NCI-H2171 treated with DMSO at 0.1 percent for 48 hours (cell line): ENCODE measurements around the gene GRN.

Experiments
- DNase-seq: peaks from one replicate; lab custom pipeline; 2025; lab: John Stamatoyannopoulos, UW

Gene GRN

GRCh38 chr17:44344939-44345453 is at the start of gene GRN:
Gene GRN (plus strand): TSS chr17:44345302. CDS start chr17:44349165, 3,863 bp downstream.
- DNase-seq, result peak; percentile 99

- no peak for DNase-seq
Observed at GRCh38 chr17:44297975-44298374, 47.1 kb upstream of the GRN start.

DNA sequence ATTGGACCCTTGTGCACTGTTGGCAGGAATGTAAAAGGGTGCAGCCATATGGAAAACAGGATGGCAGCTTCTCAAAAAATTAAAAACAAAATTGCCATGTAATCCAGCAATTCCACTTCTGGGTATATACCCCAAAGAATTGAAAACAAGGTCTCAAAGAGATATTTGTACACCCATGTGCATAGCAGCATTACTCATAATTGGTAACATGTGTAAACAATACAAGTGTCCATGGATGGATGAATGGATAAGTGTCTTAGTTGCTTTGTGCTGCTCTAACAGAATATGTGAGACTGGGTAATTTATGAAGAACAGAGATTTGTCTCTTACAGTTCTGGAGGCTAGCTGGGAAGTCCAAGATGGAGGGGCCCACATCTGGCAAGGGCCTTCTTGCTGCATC is 40.5 kb upstream of the GRN start:
- peak; percentile 71 for DNase-seq

DNA sequence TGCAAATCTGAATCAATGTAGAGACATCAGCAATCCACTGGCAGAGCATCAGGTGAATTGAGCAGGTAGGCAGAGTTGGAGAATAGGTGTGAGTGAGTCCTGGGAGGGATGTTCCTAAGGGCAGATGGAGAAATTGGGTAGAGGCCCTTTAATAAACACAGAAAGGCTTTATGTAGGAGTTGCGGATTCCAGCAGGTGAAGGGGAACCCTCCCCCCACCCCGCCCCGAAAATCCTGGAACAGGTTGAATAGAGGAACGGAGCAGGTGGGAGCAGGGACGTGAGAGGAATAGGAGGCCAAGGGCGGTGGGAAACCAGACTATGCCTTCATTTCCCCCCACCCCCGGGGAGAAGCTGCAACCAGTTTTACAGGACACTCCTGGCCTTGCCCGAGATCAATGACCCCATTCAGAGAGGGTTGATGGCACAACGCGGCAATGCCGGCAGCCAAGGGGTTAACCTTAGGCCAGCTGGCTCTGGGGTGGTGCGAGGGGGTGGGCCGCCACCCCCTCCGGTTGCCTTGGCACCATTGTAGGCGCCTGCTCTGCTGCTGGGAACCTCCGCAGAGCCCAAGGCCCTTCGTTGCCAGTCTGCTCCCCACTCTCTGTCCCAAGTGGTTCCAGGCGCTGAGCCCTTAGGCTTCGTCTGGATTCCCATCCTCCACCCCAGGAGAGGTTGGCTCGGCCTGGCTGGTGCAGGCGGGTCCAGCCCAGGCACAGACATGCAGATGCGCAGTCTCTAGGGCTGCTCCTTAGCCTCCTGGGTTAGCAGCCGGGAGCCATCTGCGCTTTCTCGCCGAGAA is 37.5 kb upstream of the GRN start:
- peak; percentile 95 for DNase-seq

GRCh38 chr17:44308320-44308818 is 36.7 kb upstream of the GRN start, which contains the start of gene RUNDC3A:
Gene RUNDC3A (plus strand): TSS chr17:44308601. CDS start chr17:44308833, 232 bp downstream.
- peak; percentile 95 for DNase-seq

DNA sequence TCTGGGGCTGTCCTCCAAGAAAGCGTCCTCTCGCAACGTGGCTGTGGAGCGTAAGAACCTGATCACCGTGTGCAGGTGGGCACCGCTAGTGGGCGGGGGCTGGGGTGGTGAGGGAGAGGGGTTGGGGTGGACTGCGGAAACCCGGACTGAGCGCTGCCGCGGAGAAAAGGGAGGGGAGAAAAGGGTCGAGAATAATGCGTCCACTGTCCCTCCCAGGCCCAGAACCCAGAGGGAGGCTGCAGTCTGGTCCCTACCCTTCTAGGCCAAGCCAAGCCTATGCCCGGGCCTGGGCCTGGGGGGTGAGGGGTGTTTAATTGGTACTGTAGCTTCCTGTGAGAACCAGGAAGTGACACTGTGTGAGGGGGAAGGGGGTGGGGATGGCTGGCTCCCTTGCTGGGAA is 36.2 kb upstream of the GRN start:
- DNase-seq, result peak; percentile 43

- DNase-seq, result no peak
Observed at GRCh38 chr17:44309472-44309871, 35.6 kb upstream of the GRN start.

DNA sequence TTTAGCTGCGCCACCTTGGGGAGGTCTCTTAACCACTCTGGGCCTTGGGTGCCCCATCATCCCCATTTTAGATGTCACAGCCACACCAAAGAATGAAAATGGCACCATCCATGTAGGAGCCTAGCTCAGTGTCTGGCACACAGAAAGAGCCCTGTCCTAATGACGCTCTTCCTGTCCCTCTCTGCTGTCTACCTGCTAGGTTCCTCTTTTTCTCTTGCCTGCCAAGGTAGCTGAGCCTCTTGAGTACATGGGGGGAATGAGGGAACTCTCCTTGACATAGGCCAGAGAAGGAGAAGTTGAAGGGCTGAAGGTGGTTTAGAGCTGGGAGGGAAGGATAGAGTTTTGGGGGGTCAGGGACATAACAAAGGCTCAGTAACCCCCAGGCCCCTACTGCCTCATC is 34.9 kb upstream of the GRN start:
- no peak for DNase-seq

GRCh38 chr17:44310609-44311376 is 34.3 kb upstream of the GRN start:
- DNase-seq, result no peak

DNA sequence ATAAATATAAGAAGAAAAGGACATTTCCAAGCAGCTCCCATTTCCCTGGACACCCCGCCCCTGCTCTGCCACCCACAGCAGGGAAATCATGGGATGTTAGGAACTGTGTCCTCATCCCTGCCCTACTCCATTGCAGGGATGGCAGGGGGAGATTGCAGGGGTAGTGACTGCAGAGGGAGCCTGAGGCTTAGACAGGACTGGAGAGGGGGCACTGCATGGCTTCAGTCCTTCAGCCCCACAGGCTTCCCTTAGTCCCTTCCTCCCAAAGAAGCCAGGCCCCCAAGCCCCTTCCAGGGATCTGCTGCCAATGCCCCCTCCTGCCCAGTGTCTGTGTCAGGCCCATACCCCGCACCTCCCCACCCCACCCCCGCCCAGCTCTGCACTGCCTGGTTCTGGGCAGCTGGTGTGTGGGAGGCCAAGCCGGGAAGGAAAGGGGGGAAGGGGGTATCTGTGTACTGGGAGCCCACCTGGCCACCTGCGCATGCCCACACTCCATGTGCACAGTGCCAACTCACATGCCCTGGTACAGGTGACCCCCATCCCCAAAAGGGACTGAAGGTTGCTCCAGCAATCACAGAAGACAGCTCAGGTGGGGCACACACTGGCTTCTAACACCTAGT is 33.4 kb upstream of the GRN start:
- DNase-seq, result no peak

DNA sequence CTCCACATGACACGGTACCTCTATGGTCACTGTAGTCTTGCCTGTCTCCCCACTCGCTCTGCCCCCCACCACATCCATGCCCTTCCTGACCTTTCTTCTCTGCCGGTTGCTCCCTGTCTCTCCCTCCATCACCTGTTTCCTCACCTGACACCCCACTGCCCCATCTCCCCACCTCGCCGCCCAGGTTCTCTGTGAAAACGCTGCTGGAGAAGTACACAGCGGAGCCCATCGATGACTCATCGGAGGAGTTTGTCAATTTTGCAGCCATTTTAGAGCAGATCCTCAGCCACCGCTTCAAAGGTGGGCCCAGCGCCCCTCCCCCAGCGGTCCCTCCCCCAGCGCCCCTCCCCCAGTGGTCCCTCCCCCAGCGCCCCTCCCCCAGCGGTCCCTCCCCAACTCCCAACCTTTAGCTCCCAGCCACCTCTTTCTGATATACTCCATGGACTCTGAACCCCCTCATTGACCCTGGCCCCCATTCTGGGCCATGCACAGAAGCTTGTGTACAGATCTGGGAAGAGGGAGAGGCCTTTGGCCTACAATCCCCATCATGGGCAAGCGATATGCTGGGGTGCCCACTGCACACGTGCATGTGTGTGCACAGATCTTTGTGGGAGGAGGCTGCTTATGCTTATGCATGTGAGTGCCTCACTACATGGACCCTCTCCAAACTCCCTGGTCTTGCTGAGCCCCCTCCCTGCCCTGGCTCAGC is 32.6 kb upstream of the GRN start:
- peak; percentile 22 for DNase-seq

- no peak for DNase-seq
Observed at GRCh38 chr17:44314031-44314430, 31.1 kb upstream of the GRN start.

- no peak for DNase-seq
Observed at GRCh38 chr17:44314524-44314868, 30.6 kb upstream of the GRN start.

DNA sequence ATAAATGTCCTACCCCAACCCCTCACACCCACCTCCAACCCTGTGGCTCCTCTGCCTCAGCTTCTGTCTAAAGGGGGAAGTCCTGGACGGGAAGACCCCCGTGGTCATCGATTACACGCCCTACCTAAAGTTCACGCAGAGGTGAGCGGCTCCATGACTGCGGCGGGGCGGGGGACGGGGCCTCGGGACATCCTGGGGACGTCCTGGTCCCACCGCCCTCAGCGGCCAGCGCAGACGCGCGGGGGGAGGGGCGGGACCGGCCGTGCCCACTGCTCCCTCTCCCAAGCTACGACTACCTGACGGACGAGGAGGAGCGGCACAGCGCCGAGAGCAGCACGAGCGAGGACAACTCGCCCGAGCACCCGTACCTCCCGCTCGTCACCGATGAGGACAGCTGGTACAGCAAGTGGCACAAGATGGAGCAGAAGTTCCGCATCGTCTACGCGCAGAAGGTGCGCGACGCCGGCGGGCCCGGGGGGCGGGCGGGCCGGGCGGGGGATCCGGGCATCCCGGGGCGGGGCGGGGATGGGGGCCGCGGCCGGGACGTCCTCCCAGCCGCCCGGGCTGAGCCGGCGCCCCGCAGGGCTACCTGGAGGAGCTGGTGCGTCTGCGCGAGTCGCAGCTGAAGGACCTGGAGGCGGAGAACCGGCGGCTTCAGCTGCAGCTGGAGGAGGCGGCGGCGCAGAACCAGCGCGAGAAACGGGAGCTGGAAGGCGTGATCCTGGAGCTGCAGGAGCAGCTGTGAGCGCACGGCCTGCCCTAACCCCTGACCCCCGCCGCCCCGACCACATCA is 30.0 kb upstream of the GRN start:
- DNase-seq, result peak; percentile 79

GRCh38 chr17:44315760-44316731 is 29.1 kb upstream of the GRN start:
- no peak for DNase-seq

DNA sequence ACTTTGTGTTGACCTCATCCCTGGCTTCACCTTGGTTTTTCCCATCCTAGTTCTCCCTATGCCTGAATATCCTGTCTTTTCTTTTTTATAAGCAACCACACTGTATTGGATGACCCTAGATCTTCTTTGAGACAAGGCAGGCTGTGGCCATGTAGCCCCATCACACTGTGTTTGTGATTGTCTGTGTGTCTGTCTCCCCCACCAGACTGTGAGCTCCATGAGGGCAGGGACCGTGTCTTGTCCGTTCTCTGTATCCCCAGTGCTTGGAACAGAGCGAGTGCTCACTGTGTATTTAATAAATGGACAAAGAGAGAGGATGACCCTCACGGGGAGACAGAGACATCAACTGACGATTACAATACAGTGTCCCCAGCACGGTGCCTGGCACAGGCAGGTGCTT is 27.6 kb upstream of the GRN start:
- DNase-seq, result no peak

GRCh38 chr17:44318077-44318892 is 26.8 kb upstream of the GRN start:
- DNase-seq, result no peak

DNA sequence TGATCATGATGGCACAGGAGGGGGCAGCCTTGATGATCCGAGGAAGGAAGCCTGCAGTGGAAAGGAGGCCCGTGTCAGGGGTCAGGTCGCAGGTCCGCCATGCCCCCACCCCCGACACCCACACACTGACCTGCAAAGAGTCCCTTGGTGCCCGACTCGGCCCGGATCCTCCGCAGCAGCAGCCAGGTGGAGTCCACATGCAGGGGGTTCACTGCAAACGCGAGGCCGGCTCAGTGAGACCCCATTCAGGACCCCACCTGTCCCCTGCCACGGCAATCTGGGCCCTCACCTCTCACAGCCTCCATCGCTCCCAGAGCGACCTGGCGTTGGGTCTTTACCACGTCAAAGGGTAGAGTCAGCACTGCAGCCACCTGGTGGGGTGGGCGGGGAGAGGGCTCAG is 25.0 kb upstream of the GRN start:
- no peak for DNase-seq
